KBM-7 (cell line): ENCODE results near the gene GIPC3.
"Not testable (repeated sequence)": the region's sequence is repeated elsewhere in the genome, so short reads cannot be mapped to it uniquely, and the experiment has no call there.

ENCODE experiments used
- DNase-seq: peaks from one replicate; pipeline ENCODE4 v3.0.0-alpha.2; 2015
- in situ Hi-C: fragments of 300-500 bp; cut with MboI; formaldehyde crosslinking; loops from 2 replicates; pipeline ENCODE4 v1.14.3; 2020; ENCODE audit warnings: low sequenced_read_pairs, low pct_unique_long_range_greater_than_20kb, mixed read lengths

GIPC3 gene

GRCh38 chr19:3628766-3629165 is 43.5 kb downstream of the GIPC3 start:
- in situ Hi-C loops, DNase-seq: not testable (repeated sequence)

DNA sequence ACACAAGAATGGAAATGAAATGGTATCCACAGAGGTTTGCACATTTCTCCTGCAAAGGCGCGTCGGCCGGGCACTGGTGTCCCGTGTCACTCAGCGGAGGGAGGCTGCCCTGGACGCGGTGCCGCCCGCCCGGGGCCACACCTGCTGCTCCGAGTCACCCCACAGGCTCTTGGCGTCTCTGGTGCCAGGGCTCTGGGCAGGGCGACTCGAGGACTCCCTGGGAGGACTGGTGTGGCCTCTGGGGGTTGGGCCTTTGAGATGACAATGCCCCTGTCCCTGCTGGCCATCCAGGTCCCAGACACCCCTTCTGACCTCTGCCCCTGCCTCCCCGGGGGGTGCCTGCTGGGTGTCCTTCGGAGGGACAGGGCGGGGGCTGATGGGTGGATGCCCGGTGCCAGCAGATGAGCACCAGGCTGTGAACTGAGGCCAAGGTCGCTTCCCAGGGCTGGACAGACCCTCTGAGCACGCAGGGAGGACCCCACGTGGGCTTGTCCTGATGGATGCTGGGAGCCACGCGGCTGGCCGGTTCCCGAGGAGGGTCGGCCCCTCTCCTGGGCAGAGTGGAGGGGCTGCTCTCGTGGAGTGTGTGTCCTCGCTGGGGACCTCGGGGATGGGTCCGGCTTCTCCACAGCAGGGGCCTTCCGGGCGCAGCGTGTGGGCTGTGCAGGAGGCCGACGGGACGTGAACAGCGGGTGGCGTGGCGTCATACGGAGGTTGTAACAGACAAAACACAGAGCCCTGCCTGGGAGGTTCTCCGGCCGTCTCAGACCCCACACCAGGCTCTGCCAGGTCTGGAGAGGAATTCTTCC is 46.0 kb downstream of the GIPC3 start:
- in situ Hi-C loops, result no loop called here
- no peak for DNase-seq

DNA sequence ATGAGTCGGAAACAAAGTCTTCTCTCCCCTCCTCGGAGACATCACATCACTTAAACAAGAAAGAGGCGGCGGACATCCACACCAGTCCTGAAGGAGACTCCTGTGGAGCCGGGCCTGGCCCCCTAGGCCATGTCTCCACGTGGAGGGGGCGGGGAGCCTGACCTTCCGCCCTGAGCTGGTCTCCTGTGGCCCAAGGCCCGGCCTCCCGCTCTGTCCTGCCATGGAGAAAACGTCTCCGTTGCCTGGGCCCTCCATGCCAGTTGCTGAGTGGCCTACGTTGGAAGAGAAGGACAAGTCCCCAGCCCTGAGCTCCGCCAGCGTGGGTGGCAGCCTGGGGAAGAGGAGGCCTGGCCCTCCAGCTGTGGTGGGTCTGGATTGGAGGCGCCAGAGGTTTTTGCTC is 46.8 kb downstream of the GIPC3 start:
- in situ Hi-C loops, result no loop called here
- DNase-seq, result no peak

DNA sequence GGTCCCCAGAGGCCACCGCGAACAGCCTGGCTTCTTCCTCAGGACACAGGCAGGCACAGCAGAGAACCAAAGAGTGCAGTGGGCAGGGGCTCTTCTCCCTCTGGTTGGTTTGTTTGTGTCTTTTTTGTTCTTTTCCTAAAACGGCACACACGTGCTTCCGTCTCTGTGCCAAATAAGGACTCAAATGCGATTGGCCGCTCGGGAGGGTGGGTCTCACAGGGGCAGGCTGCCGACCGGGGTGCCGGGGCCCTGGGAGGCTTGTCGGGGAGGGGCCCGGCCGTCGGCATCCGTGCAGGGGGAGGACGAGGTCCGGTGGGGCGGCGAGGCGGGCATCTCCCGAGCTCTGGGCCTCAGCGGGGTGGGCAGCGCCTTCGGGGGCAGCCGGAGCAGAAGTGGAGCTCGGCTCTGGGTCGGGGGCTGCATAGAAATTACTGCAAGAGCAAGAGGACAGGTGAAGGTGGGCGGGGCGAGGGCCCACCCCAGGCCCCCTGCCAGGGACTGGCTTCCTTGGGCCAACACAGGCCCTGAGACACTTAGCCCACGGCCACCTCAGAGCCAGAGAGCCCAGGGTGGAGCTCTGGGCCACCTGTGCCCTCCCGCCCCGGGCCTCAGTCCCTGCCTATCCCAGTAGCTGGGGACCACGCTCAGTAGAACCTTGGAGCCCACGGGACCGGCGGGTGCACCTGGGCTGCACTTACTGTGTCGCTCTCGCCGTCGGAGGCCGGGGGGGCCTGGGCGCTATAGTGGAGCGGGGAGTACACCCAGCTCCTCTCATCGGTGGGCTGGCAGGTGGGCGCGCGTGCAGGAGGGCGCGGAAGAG is 47.7 kb downstream of the GIPC3 start:
- DNase-seq, result no peak
- in situ Hi-C loops, result no loop called here

GRCh38 chr19:3633559-3633988 is 48.3 kb downstream of the GIPC3 start:
- DNase-seq, result no peak
- in situ Hi-C loops, result no loop called here

- DNase-seq, result no peak
- in situ Hi-C loops, result no loop called here
Measured at GRCh38 chr19:3634496-3635045, 49.3 kb downstream of the GIPC3 start.

- no peak for DNase-seq
- in situ Hi-C loops, result no loop called here
Measured at GRCh38 chr19:3636506-3636905, 51.2 kb downstream of the GIPC3 start.

GRCh38 chr19:3636962-3637361 is 51.7 kb downstream of the GIPC3 start:
- in situ Hi-C loops, result no loop called here
- no peak for DNase-seq

DNA sequence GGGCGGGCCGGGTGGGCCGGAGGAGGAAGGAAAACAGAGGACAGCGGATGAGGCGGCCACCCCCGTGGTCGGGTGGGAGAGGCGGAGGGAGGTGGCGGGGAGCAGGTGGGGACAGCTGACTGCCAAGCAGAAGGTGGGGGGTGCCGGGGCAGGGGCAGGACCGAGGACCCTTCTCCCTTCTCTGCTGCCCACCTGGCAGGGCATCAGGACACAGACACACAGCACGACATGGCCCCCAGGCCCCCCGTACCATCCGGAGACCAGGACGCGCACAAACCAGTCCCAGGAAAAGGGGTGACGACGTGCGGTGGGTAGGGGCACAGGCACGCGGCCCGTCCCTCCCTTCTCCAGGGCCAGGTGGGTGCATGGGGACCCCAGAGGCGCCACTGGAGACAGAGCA is 52.3 kb downstream of the GIPC3 start:
- DNase-seq, result no peak
- in situ Hi-C loops, result no loop called here

DNA sequence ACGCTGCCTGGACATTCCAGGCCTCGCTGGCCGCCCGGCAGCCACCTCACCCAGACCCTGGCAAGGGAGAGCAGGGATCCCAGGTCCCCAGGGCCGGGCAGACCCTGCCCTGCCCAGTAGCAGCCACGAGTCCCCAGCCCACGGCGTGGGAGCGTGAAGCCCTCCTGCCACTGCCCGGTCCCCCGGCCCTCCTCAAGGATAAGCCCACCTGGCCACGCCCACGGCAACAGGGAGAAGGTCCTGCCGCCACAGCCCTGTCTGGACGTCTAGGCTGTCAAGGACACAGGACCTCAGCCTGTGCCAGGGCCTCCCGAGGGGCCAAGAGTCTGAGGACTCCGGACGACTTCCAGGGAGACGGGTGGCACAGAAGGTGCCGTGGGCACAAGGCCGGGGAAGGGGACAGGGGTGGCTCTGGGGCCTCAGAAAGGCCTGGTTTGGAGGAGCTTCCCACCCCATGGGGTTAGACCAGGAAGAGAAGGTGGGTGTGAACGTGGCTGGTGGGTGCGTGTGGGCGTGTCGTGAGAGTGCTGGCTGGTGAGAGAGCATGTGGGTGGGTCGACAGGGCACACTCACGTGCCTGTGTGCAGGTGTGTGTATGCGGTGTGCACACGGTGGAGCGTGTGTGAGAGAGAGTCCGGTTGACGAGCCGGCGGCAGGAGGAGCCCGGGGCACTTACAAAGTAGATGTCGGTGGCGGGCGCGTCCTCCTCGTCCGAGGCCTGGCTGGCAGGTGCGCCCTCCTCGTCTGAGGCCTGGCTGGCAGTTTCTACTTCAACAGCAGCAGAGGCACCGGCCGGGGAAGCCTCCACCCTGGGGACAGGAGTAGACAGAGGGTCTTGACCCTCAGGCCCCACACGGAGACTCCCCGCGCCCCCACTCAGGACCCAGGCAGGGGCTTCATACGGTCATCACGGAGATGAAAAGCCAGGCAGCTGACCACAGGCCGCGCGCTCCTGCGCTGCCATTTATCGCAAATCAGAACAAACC is 53.2 kb downstream of the GIPC3 start:
- DNase-seq, result no peak
- in situ Hi-C loops, result no loop called here

DNA sequence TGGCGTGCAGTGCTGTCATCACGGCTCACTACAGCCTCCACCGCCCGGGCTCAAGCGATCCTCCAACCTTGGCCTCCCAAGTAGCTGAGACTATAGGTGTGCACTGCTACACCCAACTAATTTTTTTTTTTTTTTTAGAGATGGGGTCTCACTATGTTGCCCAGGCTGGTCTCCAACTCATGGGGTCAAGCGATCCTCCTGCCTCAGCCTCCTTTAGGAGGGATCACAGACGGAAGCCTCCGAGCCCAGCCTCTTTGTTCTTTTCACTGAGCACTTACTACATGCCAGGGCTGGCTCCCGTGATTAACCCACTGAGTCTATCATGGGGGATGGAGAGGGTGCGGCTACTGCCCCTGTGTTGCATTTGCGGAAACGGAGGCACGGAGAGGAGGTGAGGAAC is 54.2 kb downstream of the GIPC3 start:
- DNase-seq, result no peak
- in situ Hi-C loops, result no loop called here

- in situ Hi-C loops, result no loop called here
- no peak for DNase-seq
Measured at GRCh38 chr19:3641515-3642269, 56.4 kb downstream of the GIPC3 start.

GRCh38 chr19:3642296-3642695 is 57.0 kb downstream of the GIPC3 start:
- in situ Hi-C loops, result no loop called here
- DNase-seq, result no peak
